GM12878 (cell line): ENCODE measurements around the gene TMEM259. TPM values are rescaled to one million over a fixed set of nuclear protein-coding genes. Genes with fewer than 3 reads are reported as not detected.

Source experiments
- ATAC-seq: fragments of 200-7000 bp; cut with Tn5 transposase; 3 replicates; pipeline ENCODE4 v1.9.1; 2020; ENCODE audit warnings: mild to moderate bottlenecking, moderate library complexity
- BruUV-seq: library from RNA; stranded (reverse); fragments of 400-500 nt; replicated peaks from 2 replicates; lab custom pipeline; 2021; lab: Mats Ljungman, UMichigan
- CTCF ChIA-PET: fragments of 300-600 bp; sonication (Branson Sonifier 250); formaldehyde crosslinking; extraction: SDS; loops from one replicate; lab custom pipeline; 2021; ENCODE audit warnings: inconsistent platforms; lab: Yijun Ruan, JAX
- POLR2A ChIA-PET: fragments of 350-600 bp; formaldehyde crosslinking; extraction: SDS; loops from one replicate; lab custom pipeline; 2021; ENCODE audit warnings: inconsistent platforms; lab: Charles Lee
- RAD21 ChIA-PET: fragments of 300-600 bp; sonication (Branson Sonifier 250); formaldehyde crosslinking; loops from one replicate; lab custom pipeline; 2023; ENCODE audit warnings: antibody characterized with exemption; ENCODE audit not compliant: unreplicated experiment; lab: Charles Lee
- SMC1A ChIA-PET: fragments of 300-600 bp; sonication (Branson Sonifier 250); formaldehyde crosslinking; loops from one replicate; lab custom pipeline; 2023; ENCODE audit not compliant: unreplicated experiment, uncharacterized antibody; lab: Charles Lee
- DNase-seq: peaks from one replicate; pipeline ENCODE4 v3.0.0-alpha.2; 2011; ENCODE audit warnings: low read depth, low spot score
- FAIRE-seq: peaks from 3 replicates; lab custom pipeline; 2011; peaks lifted over from hg19 to GRCh38; lab: Jason Lieb, UNC
- H2AFZ ChIP-seq: 2 replicates; pipeline ENCODE4 v1.6.0; 2011; ENCODE audit warnings: low read depth, low read length, control low read depth; ENCODE audit not compliant: control insufficient read depth
- H3K27ac ChIP-seq: 2 replicates; pipeline ENCODE4 v1.5.1; 2011; ENCODE audit warnings: control low read depth; ENCODE audit not compliant: control insufficient read depth, insufficient read depth
- H3K27me3 ChIP-seq, 2 experiments: replicated peaks in 1 of 2; 2 replicates each; pipeline versions ENCODE4 v1.6.0 to v1.6.1; 2011; ENCODE audit warnings: low read length in 1 of 2; ENCODE audit not compliant: control insufficient read depth in 2 of 2, insufficient read depth in 2 of 2
- H3K36me3 ChIP-seq, 2 experiments: 2 replicates each; pipeline ENCODE4 v1.5.1; 2011; ENCODE audit warnings: low read length in 1 of 2; ENCODE audit not compliant: control insufficient read depth in 2 of 2, insufficient read depth in 2 of 2
- H3K4me1 ChIP-seq: 2 replicates; pipeline ENCODE4 v1.6.1; 2011; ENCODE audit warnings: mild to moderate bottlenecking, low read length, moderate library complexity, mixed read lengths; ENCODE audit not compliant: control insufficient read depth, insufficient read depth
- H3K4me2 ChIP-seq: 2 replicates; pipeline ENCODE4 v1.6.0; 2011; ENCODE audit warnings: control low read depth; ENCODE audit not compliant: control insufficient read depth, insufficient read depth
- H3K4me3 ChIP-seq: fragments of 200-600 bp; sonication (generic); 2 replicates; pipeline ENCODE4 v1.5.1; 2016
- H3K79me2 ChIP-seq: 2 replicates; pipeline ENCODE4 v1.6.0; 2011; ENCODE audit warnings: low read length; ENCODE audit not compliant: control insufficient read depth, insufficient read depth
- H3K9ac ChIP-seq: 2 replicates; pipeline ENCODE4 v1.8.0; 2011; ENCODE audit warnings: low read length, control low read depth, mixed read lengths; ENCODE audit not compliant: control insufficient read depth, insufficient read depth
- H3K9me3 ChIP-seq: replicated peaks from 3 replicates; pipeline ENCODE4 v1.5.1; 2011; ENCODE audit warnings: mild to moderate bottlenecking, low read length; ENCODE audit not compliant: control insufficient read depth, insufficient read depth
- H4K20me1 ChIP-seq: 2 replicates; pipeline ENCODE4 v1.6.0; 2011; ENCODE audit not compliant: control insufficient read depth, insufficient read depth
- BRCA1 ChIP-seq: IDR thresholded peaks from 2 replicates; pipeline ENCODE4 v1.6.1; 2011; ENCODE audit warnings: low read depth, low read length, improper control_type of control experiment
- EP300 ChIP-seq, 2 experiments: fragments of 150-350 bp in 1 of 2; IDR thresholded peaks; 2 replicates each; pipeline ENCODE4 v1.6.1; 2011 to 2012; ENCODE audit warnings: low read depth in 2 of 2, low read length in 2 of 2, borderline replicate concordance in 1 of 2, improper control_type of control experiment in 1 of 2, inconsistent platforms in 1 of 2; ENCODE audit not compliant: control insufficient read depth in 1 of 2
- FOXK2 ChIP-seq: fragments of 450-650 bp; IDR thresholded peaks from 2 replicates; pipeline ENCODE4 v1.6.1; 2017; ENCODE audit warnings: mild to moderate bottlenecking, moderate library complexity
- HDAC2 ChIP-seq: fragments of 200-600 bp; sonication (generic); IDR thresholded peaks from 2 replicates; pipeline ENCODE4 v1.6.1; 2017
- JUND ChIP-seq: IDR thresholded peaks from 2 replicates; pipeline ENCODE4 v1.6.1; 2012; ENCODE audit warnings: low read depth, mild to moderate bottlenecking, low read length, improper control_type of control experiment, moderate library complexity
- MTA3 ChIP-seq: IDR thresholded peaks from 2 replicates; pipeline ENCODE4 v1.6.1; 2012; ENCODE audit warnings: low read length, inconsistent platforms, borderline replicate concordance
- NR2F1 ChIP-seq: fragments of 450-650 bp; conservative IDR thresholded peaks from 2 replicates; pipeline ENCODE4 v1.6.1; 2017; ENCODE audit warnings: mild to moderate bottlenecking
- SPI1 ChIP-seq: IDR thresholded peaks from 2 replicates; pipeline ENCODE4 v1.6.1; 2011; ENCODE audit warnings: low read depth, mild to moderate bottlenecking, low read length, moderate library complexity, borderline replicate concordance; ENCODE audit not compliant: insufficient read depth
- SREBF2 ChIP-seq: IDR thresholded peaks from 2 replicates; pipeline ENCODE4 v1.6.1; 2012; ENCODE audit warnings: mild to moderate bottlenecking, low read length
- STAT3 ChIP-seq: IDR thresholded peaks from 2 replicates; pipeline ENCODE4 v1.6.1; 2011; ENCODE audit warnings: low read depth, low read length, improper control_type of control experiment
- TBL1XR1 ChIP-seq: IDR thresholded peaks from 2 replicates; pipeline ENCODE4 v1.6.1; 2012; ENCODE audit warnings: low read depth, low read length, improper control_type of control experiment
- YY1 ChIP-seq: IDR thresholded peaks from 2 replicates; pipeline ENCODE4 v1.6.1; 2011; ENCODE audit warnings: low read depth, mild to moderate bottlenecking, low read length
- ZBTB11 ChIP-seq: fragments of 450-650 bp; formaldehyde crosslinking; IDR thresholded peaks from 2 replicates; pipeline ENCODE4 v1.5.0; 2022; ENCODE audit warnings: mild to moderate bottlenecking, missing genetic modification characterization
- ZBTB33 ChIP-seq: fragments of 450-650 bp; IDR thresholded peaks from 2 replicates; pipeline ENCODE4 v1.6.1; 2017; ENCODE audit warnings: mild to moderate bottlenecking
- ZNF592 ChIP-seq: fragments of 450-650 bp; IDR thresholded peaks from 2 replicates; pipeline ENCODE4 v1.6.1; 2017; ENCODE audit warnings: mild to moderate bottlenecking, moderate library complexity
- WGBS: methylation state at CpG from one replicate; pipeline ENCODE4 v1.1.6; 2016; ENCODE audit warnings: low lambda C conversion rate; ENCODE audit not compliant: insufficient replicate concordance, insufficient coverage; ENCODE audit errors: missing lambda C conversion rate; 5-methylcytosine and 5-hydroxymethylcytosine counted together
- in situ Hi-C: fragments of 300-500 bp; cut with MboI; formaldehyde crosslinking; loops from 9 replicates; pipeline ENCODE4 v1.14.3; 2018; ENCODE audit warnings: mixed read lengths
- intact Hi-C: fragments of 100-400 bp; cut with micrococcal nuclease; formaldehyde crosslinking; loops from one replicate; pipeline ENCODE4 v1.14.2; 2022; ENCODE audit not compliant: unreplicated experiment
- polyA plus RNA-seq, 11 experiments: library from polyadenylated mRNA; depleted of rRNA in 4 of 11; unstranded in 6 of 11; stranded (reverse) in 5 of 11; fragments of >200 nt; fragmentation: Nextera tagmentation in 4 of 11; fragmentation: Illumina TruSeq in 1 of 11; extraction: Ambion mirVana in 4 of 11; extraction: Trizol in 1 of 11; gene quantifications; 1 replicate in 1 of 11; 2 replicates in 10 of 11; pipeline versions ENCODE4 v1.2.1 to v1.2.3, GENCODE V29; 2011 to 2016; ENCODE audit warnings: inconsistent platforms in 2 of 11, missing spikeins in 2 of 11, low read depth in 1 of 11
- total RNA-seq, 4 experiments: library from RNA; depleted of rRNA in 3 of 4; stranded (reverse); fragments of >200 nt in 3 of 4; fragmentation: Illumina TruSeq in 1 of 4; extraction: Trizol in 1 of 4; gene quantifications; 2 replicates each; pipeline versions ENCODE4 v1.2.1 to v1.2.3, GENCODE V29; 2013 to 2021

TMEM259 gene
- total and polyA plus RNA-seq, 10 of the 15 experiments (the other 5 are each of a cell fraction or from before 2014, with no cell fraction given): 0.43 to 184 (median 62.0) TPM

GRCh38 chr19:991932-992669, 28.8 kb downstream of the TMEM259 start:
- Histone ChIP-seq H3K4me1 (no peaks in the 10 kb centered on the region; the same call in 1 of the 2 replicates), H3K9ac (no peak overlapping the region), H4K20me1 (no peaks in the 10 kb centered on the region), H3K27ac (no peak overlapping the region), H3K4me3 (no peak overlapping the region), H3K79me2 (no peaks in the 10 kb centered on the region), H3K4me2 (no peak overlapping the region), H2AFZ (no peak overlapping the region), H3K9me3 (no peaks in the 10 kb centered on the region), H3K27me3 (no peaks in the 10 kb centered on the region), H3K36me3 (peaks cover 4 to 15% of the 10 kb centered on the region in 2 experiments; a peak in 3 of 4 replicates)
- SMC1A ChIA-PET: no interaction called here
- in situ Hi-C loops: no loop called here
- intact Hi-C loops: no loop called here
- no peak for ATAC-seq
- CTCF ChIA-PET: no interaction called here
- no peak for FAIRE-seq
- RAD21 ChIA-PET: no interaction called here
- WGBS: 94% methylated on average over 38 of the region's 42 CpGs
- POLR2A ChIA-PET: no interaction called here
- DNase-seq: no peak
- no TSS peak for BruUV-seq
- TF ChIP-seq TBL1XR1: no peak
- no peak for TF ChIP-seq MTA3
- no peak for TF ChIP-seq BRCA1
- no peak for TF ChIP-seq YY1
- no peak for TF ChIP-seq STAT3
- no peak for TF ChIP-seq SPI1
- TF ChIP-seq HDAC2: no peak
- no peak for TF ChIP-seq SREBF2
- 0 out of 2 replicates have a peak, but pooled peaks have one; percentile 18 for TF ChIP-seq NR2F1
- TF ChIP-seq FOXK2: no peak
- TF ChIP-seq EP300 (IDR thresholded peaks at IDR 0.05; ENCODE audit: borderline replicate concordance in 1 of 2, control insufficient read depth in 1 of 2, low read depth in 2 of 2, low read length in 2 of 2): no peak
- no peak for TF ChIP-seq JUND
- TF ChIP-seq ZNF592: no peak
- TF ChIP-seq ZBTB11 (CRISPR knock-in tag): no peak
- peak; percentile 63; the same call in 1 of the 2 replicates for TF ChIP-seq ZBTB33
